Endodermal cell (in vitro differentiated cells): Measurements from ENCODE around the gene ADTRP. TPM values are rescaled to one million over a fixed set of nuclear protein-coding genes. Genes with fewer than 3 reads are reported as not detected.

Experiments used
- DNase-seq: peaks from one replicate; pipeline ENCODE4 v3.0.0-alpha.2; 2017
- H3K27ac ChIP-seq: 2 replicates; pipeline ENCODE4 v1.5.1; 2013; ENCODE audit warnings: mild to moderate bottlenecking, low read depth, low read length, moderate library complexity
- H3K27me3 ChIP-seq: 2 replicates; pipeline ENCODE4 v1.6.1; 2013; ENCODE audit warnings: mild to moderate bottlenecking, low read length, moderate library complexity; ENCODE audit not compliant: insufficient read depth, control insufficient read depth, poor library complexity, severe bottlenecking
- H3K36me3 ChIP-seq: 2 replicates; pipeline ENCODE4 v1.7.0; 2013; ENCODE audit warnings: mild to moderate bottlenecking, low read length, moderate library complexity; ENCODE audit not compliant: control insufficient read depth, insufficient read depth
- H3K4me1 ChIP-seq: one replicate; pipeline ENCODE4 v1.7.0; 2013; ENCODE audit warnings: low read length; ENCODE audit not compliant: control insufficient read depth, insufficient read depth
- H3K4me3 ChIP-seq: 2 replicates; pipeline ENCODE4 v1.5.1; 2013; ENCODE audit warnings: mild to moderate bottlenecking, low read length, moderate library complexity
- H3K9ac ChIP-seq: 2 replicates; pipeline ENCODE4 v1.6.1; 2013; ENCODE audit warnings: mild to moderate bottlenecking, low read length, moderate library complexity; ENCODE audit not compliant: poor library complexity, severe bottlenecking; ENCODE audit errors: extremely low read depth
- H3K9me3 ChIP-seq: 2 replicates; pipeline ENCODE4 v1.6.1; 2013; ENCODE audit warnings: mild to moderate bottlenecking, low read length, moderate library complexity; ENCODE audit not compliant: control insufficient read depth
- H3K27ac Mint-ChIP-seq: 2 replicates; pipeline ENCODE4 v1.8.0; 2020; ENCODE audit warnings: mixed read lengths
- H3K27me3 Mint-ChIP-seq: 2 replicates; pipeline ENCODE4 v1.8.0; 2021; ENCODE audit warnings: mild to moderate bottlenecking, mixed read lengths; ENCODE audit not compliant: insufficient read depth
- H3K36me3 Mint-ChIP-seq: 2 replicates; pipeline ENCODE4 v1.8.0; 2020; ENCODE audit warnings: low read depth, mixed read lengths
- H3K4me1 Mint-ChIP-seq: 2 replicates; pipeline ENCODE4 v1.8.0; 2020; ENCODE audit warnings: mixed read lengths
- H3K4me3 Mint-ChIP-seq: 2 replicates; pipeline ENCODE4 v1.8.0; 2020; ENCODE audit warnings: mild to moderate bottlenecking, moderate library complexity, mixed read lengths
- H3K9me3 Mint-ChIP-seq: 2 replicates; pipeline ENCODE4 v1.8.0; 2020; ENCODE audit warnings: mild to moderate bottlenecking, mixed read lengths
- CTCF ChIP-seq: fragments of 200-600 bp; sonication (generic); conservative IDR thresholded peaks from 2 replicates; pipeline ENCODE4 v1.5.0; 2021; ENCODE audit warnings: antibody characterized with exemption, mild to moderate bottlenecking
- WGBS, 2 experiments: methylation state at CpG; one replicate each; pipeline versions ENCODE4 v1.1.5 to v1.1.7; 2013; ENCODE audit warnings: missing lambda C conversion rate in 2 of 2, mixed read lengths in 1 of 2; ENCODE audit not compliant: insufficient coverage in 1 of 2, insufficient read length in 1 of 2; 5-methylcytosine and 5-hydroxymethylcytosine counted together
- total RNA-seq, 2 donors: library from RNA; stranded (reverse); fragmentation: NEBNext Ultra II Directional in 1 of 2; extraction: Animal tissue kit (Norgen Biotek cat#: 25700) in 1 of 2; gene quantifications; 2 replicates in 1 of 2; 3 replicates in 1 of 2; pipeline ENCODE4 v1.2.1, GENCODE V29; 2021

ADTRP gene
- total RNA-seq, 2 donors from 2014 or later: 0.20 to 0.29 TPM

GRCh38 chr6:11819486-11819885, 40.9 kb upstream of the ADTRP start:
- Histone ChIP-seq H3K27me3 (no peaks in the 10 kb centered on the region), H3K36me3 (no peaks in the 10 kb centered on the region), H3K4me1 (no peaks in the 10 kb centered on the region), H3K4me3 (no peak overlapping the region), H3K9me3 (peaks cover 8% of the 10 kb centered on the region), H3K9ac (no peak overlapping the region), H3K27ac (no peak overlapping the region)
- H3K27ac Mint-ChIP-seq: no peak overlapping the region
- H3K4me1 Mint-ChIP-seq: peaks cover 4% of the 10 kb centered on the region
- TF ChIP-seq CTCF: no peak
- no peaks in the 10 kb centered on the region for H3K9me3 Mint-ChIP-seq
- no peaks in the 10 kb centered on the region for H3K27me3 Mint-ChIP-seq
- DNase-seq: no peak
- H3K36me3 Mint-ChIP-seq: no peaks in the 10 kb centered on the region
- H3K4me3 Mint-ChIP-seq: no peak overlapping the region
- WGBS, 2 experiments: 96% methylated on average over 3 of the region's 3 CpGs; no CpG with 5 or more reads in 1 of the 2 experiments

DNA sequence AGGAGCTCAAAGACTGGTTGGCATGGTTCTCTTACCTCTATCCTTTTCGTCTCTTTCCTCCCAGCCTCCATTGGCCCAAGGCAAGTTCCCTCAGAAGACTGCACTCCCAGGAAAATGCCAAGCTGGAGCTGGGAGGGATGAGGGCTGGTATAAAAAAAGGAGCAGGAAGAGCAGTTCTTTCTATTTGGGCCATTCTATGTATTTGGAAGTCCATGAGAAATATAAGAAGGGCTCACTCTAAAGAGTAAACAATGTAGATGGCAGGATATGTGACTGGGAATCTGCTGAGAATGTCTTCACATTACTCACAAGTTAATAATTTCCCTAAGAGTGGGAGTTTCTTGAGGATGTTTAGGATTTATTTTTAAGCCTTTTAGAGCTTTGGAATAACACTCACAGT, 36.6 kb upstream of the ADTRP start:
- H3K4me3 ChIP-seq: no peak overlapping the region
- no peaks in the 10 kb centered on the region for H3K4me1 ChIP-seq
- H3K27me3 ChIP-seq: no peaks in the 10 kb centered on the region
- no peaks in the 10 kb centered on the region for H3K36me3 ChIP-seq
- Mint-ChIP-seq H3K27ac (no peak overlapping the region), H3K27me3 (no peaks in the 10 kb centered on the region), H3K4me3 (no peak overlapping the region), H3K9me3 (no peaks in the 10 kb centered on the region), H3K36me3 (no peaks in the 10 kb centered on the region), H3K4me1 (peaks cover 4% of the 10 kb centered on the region)
- no peak overlapping the region for H3K27ac ChIP-seq
- no peak for DNase-seq
- H3K9me3 ChIP-seq: peaks cover 8% of the 10 kb centered on the region
- 90% methylated on average over 1 of the region's 1 CpG; no CpG with 5 or more reads in 1 of the 2 experiments for WGBS, 2 experiments
- TF ChIP-seq CTCF: no peak
- no peak overlapping the region for H3K9ac ChIP-seq

DNA sequence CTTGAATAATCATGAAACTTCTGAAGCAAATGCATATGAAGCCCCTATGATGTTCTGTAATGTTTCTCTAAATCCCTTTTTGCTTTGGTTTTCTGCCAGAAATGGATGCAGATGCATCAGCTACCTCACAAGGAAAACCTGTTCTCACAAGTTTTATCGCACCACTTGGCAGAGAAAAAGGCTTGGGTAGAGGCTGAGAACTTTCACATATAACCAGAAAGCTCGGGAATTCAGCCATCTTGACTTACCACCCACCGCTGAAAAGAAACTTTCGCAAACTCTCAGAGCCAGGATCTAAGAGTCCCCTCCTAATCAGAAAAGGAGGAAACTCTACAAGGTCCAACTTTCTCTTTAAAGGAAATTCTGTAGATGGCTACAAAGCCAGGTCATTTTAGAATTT, 36.2 kb upstream of the ADTRP start:
- H3K27ac ChIP-seq: no peak overlapping the region
- no peak for TF ChIP-seq CTCF
- no peak overlapping the region for H3K9ac ChIP-seq
- H3K9me3 Mint-ChIP-seq: no peaks in the 10 kb centered on the region
- H3K4me1 Mint-ChIP-seq: peaks cover 4% of the 10 kb centered on the region
- H3K27ac Mint-ChIP-seq: no peak overlapping the region
- H3K36me3 ChIP-seq: no peaks in the 10 kb centered on the region
- H3K36me3 Mint-ChIP-seq: no peaks in the 10 kb centered on the region
- no peaks in the 10 kb centered on the region for H3K4me1 ChIP-seq
- no peak overlapping the region for H3K4me3 ChIP-seq
- H3K27me3 Mint-ChIP-seq: no peaks in the 10 kb centered on the region
- no peaks in the 10 kb centered on the region for H3K27me3 ChIP-seq
- 85 to 96% methylated on average over 4 of the region's 4 CpGs for WGBS, 2 experiments
- H3K9me3 ChIP-seq: peaks cover 7% of the 10 kb centered on the region
- no peak for DNase-seq
- H3K4me3 Mint-ChIP-seq: no peak overlapping the region
